CD4-positive, alpha-beta T cell (primary cell): ENCODE results near the gene OLA1. TPM values are rescaled to one million over a fixed set of nuclear protein-coding genes. Genes with fewer than 3 reads are reported as not detected.
A peak's percentile ranks its signal among the peaks of the same experiment; 100 is the strongest.

Source experiments
- ATAC-seq: fragments of 200-7000 bp; cut with Tn5 transposase; one replicate; pipeline ENCODE4 v1.10.0; 2022; ENCODE audit warnings: mild to moderate bottlenecking; ENCODE audit not compliant: poor library complexity
- CTCF ChIA-PET: fragments of 350-600 bp; sonication (Branson Sonifier 250); formaldehyde crosslinking; loops from one replicate; lab custom pipeline; 2021; ENCODE audit warnings: antibody characterized with exemption, inconsistent platforms; lab: Charles Lee
- POLR2A ChIA-PET: fragments of 350-600 bp; sonication (Branson Sonifier 250); formaldehyde crosslinking; loops from one replicate; lab custom pipeline; 2021; ENCODE audit warnings: antibody characterized with exemption, inconsistent platforms; lab: Charles Lee
- DNase-seq, 14 experiments: peaks; one replicate each; pipeline ENCODE4 v3.0.0-alpha.2; 2013 to 2020; ENCODE audit warnings: mixed read lengths in 2 of 14
- H3K27ac ChIP-seq, 2 donors: one replicate each; pipeline versions ENCODE4 v1.5.1 to v1.7.0; 2013; ENCODE audit warnings: low read length in 2 of 2, low read depth in 1 of 2, mild to moderate bottlenecking in 1 of 2
- H3K27me3 ChIP-seq, 2 experiments: 1 replicate in 1 of 2; 2 replicates in 1 of 2; pipeline versions ENCODE4 v1.6.1 to v1.7.0; 2013; ENCODE audit warnings: low read length in 2 of 2, control low read depth in 1 of 2, mild to moderate bottlenecking in 1 of 2, moderate library complexity in 1 of 2; ENCODE audit not compliant: insufficient read depth in 2 of 2, control insufficient read depth in 1 of 2
- H3K36me3 ChIP-seq: one replicate; pipeline ENCODE4 v1.6.1; 2013; ENCODE audit warnings: low read length, control low read depth; ENCODE audit not compliant: insufficient read depth
- H3K4me1 ChIP-seq: one replicate; pipeline ENCODE4 v1.6.1; 2013; ENCODE audit warnings: low read length, control low read depth; ENCODE audit not compliant: insufficient read depth
- H3K4me3 ChIP-seq: one replicate; pipeline ENCODE4 v1.5.1; 2013; ENCODE audit warnings: mild to moderate bottlenecking, low read length, moderate library complexity
- H3K9me3 ChIP-seq, 2 experiments: 1 replicate in 1 of 2; 2 replicates in 1 of 2; pipeline versions ENCODE4 v1.6.1 to v1.7.0; 2013; ENCODE audit warnings: low read length in 2 of 2, mild to moderate bottlenecking in 2 of 2, control low read depth in 1 of 2, moderate library complexity in 1 of 2; ENCODE audit not compliant: control insufficient read depth in 1 of 2, insufficient read depth in 1 of 2
- H3K27ac Mint-ChIP-seq: one replicate; pipeline ENCODE4 v1.8.0; 2020; ENCODE audit warnings: mixed read lengths
- H3K27me3 Mint-ChIP-seq: one replicate; pipeline ENCODE4 v1.8.0; 2021; ENCODE audit warnings: mixed read lengths
- H3K36me3 Mint-ChIP-seq: one replicate; pipeline ENCODE4 v1.8.0; 2021; ENCODE audit warnings: low read depth, mixed read lengths
- H3K4me1 Mint-ChIP-seq: one replicate; pipeline ENCODE4 v1.8.0; 2021; ENCODE audit warnings: low read depth, mixed read lengths
- H3K4me3 Mint-ChIP-seq: one replicate; pipeline ENCODE4 v1.8.0; 2020; ENCODE audit warnings: mild to moderate bottlenecking, mixed read lengths
- H3K9me3 Mint-ChIP-seq: one replicate; pipeline ENCODE4 v1.8.0; 2020; ENCODE audit warnings: mixed read lengths
- intact Hi-C, 2 experiments: fragments of 100-400 bp; cut with DNase I in 1 of 2; cut with micrococcal nuclease in 1 of 2; formaldehyde crosslinking; loops; one replicate each; pipeline versions ENCODE4 v1.15.1 to v1.9.0; 2023 to 2025; cut with DNase I, micrococcal nuclease
- total RNA-seq, 174 experiments: library from RNA in 2 of 174; stranded (reverse) in 2 of 174; gene quantifications; one replicate each; pipeline ENCODE4 v1.2.3 and lab custom pipeline; 2021 to 2026
- TF ChIP-seq, protein P1 (sequence below): fragments of 200-600 bp; IDR thresholded peaks from one replicate; pipeline ENCODE4 v1.8.0; 2022; ENCODE audit warnings: antibody characterized with exemption, mild to moderate bottlenecking

The OLA1 gene
- total RNA-seq, 2 experiments from 2014 or later = 38.1 to 40.5 TPM

DNA sequence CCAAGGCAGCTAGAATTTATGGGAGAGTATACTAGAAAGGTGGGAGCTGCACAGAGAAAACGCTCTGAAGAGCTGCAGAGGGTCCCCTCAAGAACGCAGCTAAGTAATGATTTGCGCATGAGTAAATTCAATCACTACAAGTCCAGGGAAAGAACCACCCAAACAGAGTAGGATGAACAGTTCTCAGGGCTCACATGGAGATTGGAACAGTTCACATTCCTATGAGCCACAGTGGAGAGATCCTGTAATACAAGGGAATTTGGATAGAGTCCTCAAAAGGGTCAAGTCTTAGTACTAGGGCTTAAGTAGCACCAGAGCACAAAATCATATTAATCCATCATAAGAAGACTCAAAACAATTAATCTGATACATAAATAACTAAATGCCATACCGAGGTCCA is 12.7 kb downstream of the OLA1 start:
- Mint-ChIP-seq H3K4me3 (no peak overlapping the region), H3K4me1 (peaks cover 60% of the 10 kb centered on the region), H3K36me3 (peaks cover 10% of the 10 kb centered on the region), H3K27me3 (no peaks in the 10 kb centered on the region), H3K27ac (no peak overlapping the region), H3K9me3 (no peaks in the 10 kb centered on the region)
- DNase-seq (no peak), ATAC-seq (no peak)
- Histone ChIP-seq H3K27ac (no peak overlapping the region), H3K36me3 (no peaks in the 10 kb centered on the region), H3K27me3 (no peaks in the 10 kb centered on the region), H3K4me3 (no peak overlapping the region), H3K4me1 (peaks cover 3% of the 10 kb centered on the region), H3K9me3 (no peaks in the 10 kb centered on the region)
- CTCF ChIA-PET = no interaction called here
- POLR2A ChIA-PET = no interaction called here
- TF ChIP-seq, protein P1, sequence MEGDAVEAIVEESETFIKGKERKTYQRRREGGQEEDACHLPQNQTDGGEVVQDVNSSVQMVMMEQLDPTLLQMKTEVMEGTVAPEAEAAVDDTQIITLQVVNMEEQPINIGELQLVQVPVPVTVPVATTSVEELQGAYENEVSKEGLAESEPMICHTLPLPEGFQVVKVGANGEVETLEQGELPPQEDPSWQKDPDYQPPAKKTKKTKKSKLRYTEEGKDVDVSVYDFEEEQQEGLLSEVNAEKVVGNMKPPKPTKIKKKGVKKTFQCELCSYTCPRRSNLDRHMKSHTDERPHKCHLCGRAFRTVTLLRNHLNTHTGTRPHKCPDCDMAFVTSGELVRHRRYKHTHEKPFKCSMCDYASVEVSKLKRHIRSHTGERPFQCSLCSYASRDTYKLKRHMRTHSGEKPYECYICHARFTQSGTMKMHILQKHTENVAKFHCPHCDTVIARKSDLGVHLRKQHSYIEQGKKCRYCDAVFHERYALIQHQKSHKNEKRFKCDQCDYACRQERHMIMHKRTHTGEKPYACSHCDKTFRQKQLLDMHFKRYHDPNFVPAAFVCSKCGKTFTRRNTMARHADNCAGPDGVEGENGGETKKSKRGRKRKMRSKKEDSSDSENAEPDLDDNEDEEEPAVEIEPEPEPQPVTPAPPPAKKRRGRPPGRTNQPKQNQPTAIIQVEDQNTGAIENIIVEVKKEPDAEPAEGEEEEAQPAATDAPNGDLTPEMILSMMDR = no peak
- intact Hi-C loops = no loop called here

DNA sequence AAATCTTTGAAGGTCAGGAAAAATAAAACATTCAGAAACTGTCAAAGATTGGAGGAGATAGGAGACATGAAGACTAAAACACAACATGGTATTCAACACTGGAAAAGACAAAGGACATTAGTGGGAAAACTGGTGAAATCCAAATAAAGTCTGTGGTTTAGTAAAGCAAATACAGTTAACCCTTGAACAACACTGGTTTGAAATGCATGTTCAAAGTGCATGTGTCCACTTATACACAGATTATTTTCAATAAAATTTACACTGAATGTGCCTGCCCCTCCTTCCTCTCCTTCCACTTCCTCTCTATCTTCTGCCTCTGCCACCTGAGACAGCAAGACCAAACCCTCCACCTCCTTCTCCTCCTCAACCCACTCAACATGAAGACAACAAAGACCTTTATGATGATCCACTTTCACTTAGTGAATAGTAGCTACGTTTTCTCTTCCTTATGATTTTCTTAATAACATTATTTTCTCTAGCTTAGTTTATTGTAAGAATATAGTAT is 14.5 kb downstream of the OLA1 start:
- H3K27ac ChIP-seq = no peak overlapping the region
- H3K4me1 ChIP-seq = no peaks in the 10 kb centered on the region
- Mint-ChIP-seq H3K4me3 (no peak overlapping the region), H3K36me3 (peaks cover 14% of the 10 kb centered on the region), H3K4me1 (peaks cover 42% of the 10 kb centered on the region), H3K27me3 (no peaks in the 10 kb centered on the region), H3K9me3 (no peaks in the 10 kb centered on the region), H3K27ac (no peak overlapping the region)
- no peaks in the 10 kb centered on the region for H3K27me3 ChIP-seq
- ChIA-PET POLR2A (interaction anchor here (0.6 kb wide), 1 partner anchor 15 kb away, joined by 3 read pairs; no protein-coding TSS in a partner anchor), CTCF (no interaction called here)
- no peak overlapping the region for H3K4me3 ChIP-seq
- TF ChIP-seq, protein P1 = no peak
- ATAC-seq = peak; percentile 14
- no peak for DNase-seq
- H3K36me3 ChIP-seq = no peaks in the 10 kb centered on the region
- intact Hi-C loops = no loop called here
- no peaks in the 10 kb centered on the region for H3K9me3 ChIP-seq

DNA sequence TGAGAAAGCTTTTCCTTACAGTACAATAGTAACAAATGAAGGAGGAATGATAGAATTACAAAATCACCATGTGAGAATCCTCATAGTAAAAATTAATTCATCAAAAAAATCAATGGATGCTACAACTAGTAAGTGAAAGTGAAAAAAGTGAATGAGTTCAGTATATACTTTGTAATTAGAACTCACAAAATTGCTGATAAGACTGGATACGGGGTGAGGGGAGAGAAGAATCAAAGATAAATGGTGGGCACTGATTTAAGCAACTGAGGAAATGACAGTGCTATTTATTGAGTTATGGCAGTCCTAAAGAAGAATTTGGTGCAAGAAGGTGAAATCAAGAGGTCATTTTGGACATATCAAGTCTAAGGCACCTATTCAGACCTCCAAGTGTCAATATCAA is 20.6 kb downstream of the OLA1 start:
- Histone ChIP-seq H3K4me3 (no peak overlapping the region), H3K36me3 (peaks cover 12% of the 10 kb centered on the region), H3K27me3 (no peaks in the 10 kb centered on the region), H3K27ac (no peak overlapping the region), H3K4me1 (no peaks in the 10 kb centered on the region), H3K9me3 (no peaks in the 10 kb centered on the region)
- DNase-seq (no peak), ATAC-seq (no peak)
- Mint-ChIP-seq H3K9me3 (no peaks in the 10 kb centered on the region), H3K4me3 (no peak overlapping the region), H3K27me3 (no peaks in the 10 kb centered on the region), H3K27ac (no peak overlapping the region), H3K4me1 (no peaks in the 10 kb centered on the region), H3K36me3 (peaks cover 50% of the 10 kb centered on the region)
- intact Hi-C loops = no loop called here
- POLR2A ChIA-PET = no interaction called here
- CTCF ChIA-PET = no interaction called here
- TF ChIP-seq, protein P1 = no peak
